ENCODE measurements around the gene DCAF12.

The DCAF12 gene

GRCh38 chr9:34106110-34106509 lies 20.4 kb downstream of the DCAF12 start:
- TF ChIP-seq CTCF (IDR thresholded peaks at IDR 0.05) (no peak), ZFX (IDR thresholded peaks at IDR 0.05; ENCODE audit: borderline replicate concordance) (no peak)
- H3K27ac ChIP-seq: no peak overlapping the region

DNA sequence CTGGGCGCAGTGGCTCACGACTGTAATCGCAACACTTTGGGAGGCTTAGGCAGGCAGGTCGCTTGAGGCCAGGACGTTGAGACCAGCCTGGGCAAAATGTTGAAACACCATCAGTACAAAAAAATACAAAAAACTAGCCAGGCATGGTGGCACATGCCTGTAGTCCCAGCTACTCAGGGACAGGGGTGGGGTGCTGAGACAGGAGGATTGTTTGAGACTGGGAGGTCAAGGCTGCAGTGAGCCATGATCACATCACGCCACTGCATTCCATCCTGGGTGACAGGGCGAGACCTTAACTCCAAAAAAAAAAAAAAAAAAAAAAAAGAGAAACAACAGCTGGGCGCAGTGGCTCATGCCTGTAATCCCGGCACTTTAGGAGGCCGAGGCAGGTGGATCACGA lies 23.7 kb downstream of the DCAF12 start:
- H3K27ac ChIP-seq: no peak overlapping the region
- no peak for TF ChIP-seq CTCF (IDR thresholded peaks at IDR 0.05)
- TF ChIP-seq ZFX (IDR thresholded peaks at IDR 0.05; ENCODE audit: borderline replicate concordance): no peak

DNA sequence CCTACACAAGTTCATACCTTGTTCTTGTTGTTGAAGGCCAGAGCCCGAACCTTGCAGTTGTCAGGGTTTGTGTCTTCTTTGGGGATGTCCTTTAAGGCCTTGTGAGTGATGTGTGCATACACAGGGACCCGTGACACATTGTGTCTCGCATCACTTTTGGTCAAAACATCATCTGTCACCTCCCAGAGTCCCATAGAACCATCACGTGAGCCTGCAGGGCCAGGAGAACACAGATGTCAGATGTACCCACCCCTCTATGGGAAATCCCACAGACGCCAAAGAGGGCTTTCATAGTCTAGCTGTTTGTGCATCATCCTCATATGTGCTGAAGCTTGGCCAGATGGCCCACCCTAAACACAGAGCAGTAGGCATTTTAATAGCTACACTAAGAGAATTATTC lies 28.2 kb downstream of the DCAF12 start:
- TF ChIP-seq ZFX (IDR thresholded peaks at IDR 0.05; ENCODE audit: borderline replicate concordance) (no peak), CTCF (IDR thresholded peaks at IDR 0.05) (no peak)
- no peak overlapping the region for H3K27ac ChIP-seq

- TF ChIP-seq ZFX (IDR thresholded peaks at IDR 0.05; ENCODE audit: borderline replicate concordance) (no peak), CTCF (IDR thresholded peaks at IDR 0.05) (no peak)
- no peak overlapping the region for H3K27ac ChIP-seq
Observed at GRCh38 chr9:34097865-34098264, 28.6 kb downstream of the DCAF12 start.

DNA sequence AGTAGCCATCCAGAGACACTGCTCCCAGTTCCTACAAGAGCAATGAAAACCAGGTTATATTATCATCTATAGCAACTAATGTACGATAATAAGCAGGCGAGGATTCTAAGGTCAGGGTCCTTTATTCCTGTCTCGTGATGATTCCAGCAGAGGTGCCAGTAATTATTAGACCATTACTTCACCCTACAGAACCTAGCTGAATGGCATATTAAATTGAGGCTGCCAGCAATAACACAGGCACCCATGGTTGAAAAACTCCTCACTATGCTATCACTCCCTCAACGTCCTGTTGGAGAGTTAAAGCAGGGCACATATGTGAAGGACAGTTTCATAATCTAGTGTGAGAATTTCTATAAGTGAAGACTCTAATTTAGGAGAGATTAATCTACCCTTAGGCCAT lies 29.7 kb downstream of the DCAF12 start:
- H3K27ac ChIP-seq: no peak overlapping the region
- TF ChIP-seq CTCF (IDR thresholded peaks at IDR 0.05): no peak
- no peak for TF ChIP-seq ZFX (IDR thresholded peaks at IDR 0.05; ENCODE audit: borderline replicate concordance)

DNA sequence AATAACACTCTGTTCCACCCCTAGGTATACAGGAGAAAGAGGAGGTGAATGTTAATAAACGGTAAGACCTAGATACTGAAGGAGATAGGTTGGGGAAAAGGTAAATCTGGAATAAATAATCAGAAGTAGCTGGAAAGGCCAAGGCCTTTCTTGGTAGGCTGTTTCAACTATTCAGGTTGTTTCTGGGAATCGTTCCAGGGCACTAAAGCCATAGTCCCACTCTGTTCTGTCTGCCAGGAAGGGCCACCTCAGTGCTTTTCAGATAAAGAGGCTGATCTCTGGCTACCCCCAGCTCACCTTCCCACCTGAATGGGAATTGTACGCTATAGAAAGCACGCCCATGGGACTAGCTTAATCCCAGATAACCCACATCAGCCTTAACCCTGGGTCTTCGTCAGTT lies 32.9 kb downstream of the DCAF12 start:
- TF ChIP-seq CTCF (IDR thresholded peaks at IDR 0.05): no peak
- no peak for TF ChIP-seq ZFX (IDR thresholded peaks at IDR 0.05; ENCODE audit: borderline replicate concordance)
- no peak overlapping the region for H3K27ac ChIP-seq

DNA sequence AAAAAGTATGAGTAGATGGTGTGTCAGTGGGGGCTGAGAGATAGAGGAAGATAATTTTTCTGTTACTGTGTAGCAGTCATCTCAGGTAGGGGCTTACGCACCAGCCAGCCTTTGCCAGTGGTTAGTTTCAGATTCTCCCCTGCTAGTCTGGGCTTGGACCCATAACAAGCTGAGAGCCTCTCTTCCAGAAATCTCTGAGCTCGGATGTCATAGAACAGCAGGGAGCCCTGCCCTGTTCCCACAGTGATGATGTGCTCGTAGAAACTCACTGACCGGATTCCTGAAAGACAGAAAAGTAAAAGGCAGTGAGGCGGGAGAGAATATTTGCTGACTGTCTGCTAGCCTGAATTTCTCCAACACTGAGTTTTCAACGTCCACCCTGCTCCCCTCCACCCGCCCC lies 37.2 kb downstream of the DCAF12 start:
- H3K27ac ChIP-seq: no peak overlapping the region
- TF ChIP-seq CTCF (IDR thresholded peaks at IDR 0.05): no peak
- no peak for TF ChIP-seq ZFX (IDR thresholded peaks at IDR 0.05; ENCODE audit: borderline replicate concordance)
